Esophagus squamous epithelium (tissue), 4 donors: Measurements from ENCODE around the gene LITAF.

Experiments used
- CTCF ChIP-seq, 6 experiments: fragments of 450-650 bp in 4 of 6; fragments of 200-600 bp in 2 of 6; sonication (generic) in 2 of 6; IDR thresholded peaks; one replicate each; pipeline ENCODE4 v1.5.1; 2016 to 2019; ENCODE audit warnings: antibody characterized with exemption in 6 of 6, mild to moderate bottlenecking in 4 of 6, moderate library complexity in 4 of 6
- POLR2A ChIP-seq, 4 donors: fragments of 450-650 bp; IDR thresholded peaks; one replicate each; pipeline ENCODE4 v1.6.1; 2017; ENCODE audit warnings: antibody characterized with exemption in 4 of 4, mild to moderate bottlenecking in 4 of 4, moderate library complexity in 3 of 4

- TF ChIP-seq CTCF (IDR thresholded peaks at IDR 0.05) = no peak
- TF ChIP-seq POLR2A (IDR thresholded peaks at IDR 0.05) = no peak
These were observed 6.2 kb downstream of the LITAF start for GRCh38 chr16:11580451-11581086.
